Kidney (tissue), 14 donors: ENCODE data around the gene SERPINH1. TPM values are rescaled to one million over a fixed set of nuclear protein-coding genes. Genes with fewer than 3 reads are reported as not detected.

ENCODE experiments used
- DNase-seq, 5 donors: peaks; one replicate each; pipeline ENCODE4 v3.0.0-alpha.2; 2013 to 2020
- FAIRE-seq: peaks from 2 replicates; lab custom pipeline; 2012; peaks lifted over from hg19 to GRCh38; lab: Jason Lieb, UNC
- H3K27ac ChIP-seq, 2 donors: one replicate each; pipeline ENCODE4 v1.7.0; 2013; ENCODE audit warnings: low read depth in 2 of 2, low read length in 2 of 2, inconsistent platforms in 1 of 2
- H3K27me3 ChIP-seq: one replicate; pipeline ENCODE4 v1.7.1; 2013; ENCODE audit warnings: low read length, inconsistent platforms; ENCODE audit not compliant: control insufficient read depth, insufficient read depth
- H3K36me3 ChIP-seq, 3 donors: one replicate each; pipeline versions ENCODE4 v1.7.0 to v1.7.1; 2013; ENCODE audit warnings: low read length in 3 of 3, control low read depth in 1 of 3, inconsistent platforms in 1 of 3; ENCODE audit not compliant: insufficient read depth in 3 of 3, control insufficient read depth in 2 of 3
- H3K4me1 ChIP-seq, 3 donors: one replicate each; pipeline versions ENCODE4 v1.7.0 to v1.7.1; 2013; ENCODE audit warnings: low read length in 3 of 3, inconsistent platforms in 1 of 3, low read depth in 1 of 3; ENCODE audit not compliant: control insufficient read depth in 2 of 3, insufficient read depth in 2 of 3
- H3K4me3 ChIP-seq, 3 donors: one replicate each; pipeline versions ENCODE4 v1.7.0 to v1.8.1; 2013; ENCODE audit warnings: low read length in 3 of 3, control low read depth in 1 of 3, inconsistent platforms in 1 of 3
- H3K9ac ChIP-seq, 3 donors: one replicate each; pipeline versions ENCODE4 v1.7.0 to v1.7.1; 2013; ENCODE audit warnings: low read length in 3 of 3, control low read depth in 1 of 3, inconsistent platforms in 1 of 3
- H3K9me3 ChIP-seq, 3 donors: one replicate each; pipeline versions ENCODE4 v1.7.0 to v1.7.1; 2013; ENCODE audit warnings: low read length in 3 of 3, control low read depth in 1 of 3, inconsistent platforms in 1 of 3; ENCODE audit not compliant: control insufficient read depth in 2 of 3, insufficient read depth in 1 of 3
- CTCF ChIP-seq: IDR thresholded peaks from 3 replicates; pipeline ENCODE4 v1.5.1; 2012; ENCODE audit warnings: mild to moderate bottlenecking, moderate library complexity, borderline replicate concordance; ENCODE audit not compliant: insufficient read depth; ENCODE audit errors: extremely low read depth
- intact Hi-C: fragments of 100-400 bp; cut with DNase I; formaldehyde crosslinking; loops from one replicate; pipeline ENCODE4 v1.11.1; 2022
- polyA plus RNA-seq: library from polyadenylated mRNA; stranded (reverse); fragments of 350-450 nt; fragmentation: Illumina TruSeq; extraction: RNeasy Lipid Tissue Mini Kit (QIAGEN cat#74804); gene quantifications from one replicate; pipeline ENCODE4 v1.2.3, GENCODE V29; 2014; ENCODE audit warnings: low read depth, low replicate concordance; ENCODE audit not compliant: insufficient read depth
- total RNA-seq: library from RNA; stranded (reverse); fragmentation: NEBNext Ultra II Directional; extraction: Animal tissue kit (Norgen Biotek cat#: 25700); gene quantifications from one replicate; pipeline ENCODE4 v1.2.1, GENCODE V29; 2021
- donor health status: control.
- donor health status: control.
- donor health status: control.
- donor health status: control.
- donor health status: control.
- donor health status: DM: yes; HTN: yes; CAD: no.
- donor health status: Normal renal cell carcinoma (clear cell type).

The SERPINH1 gene
- total and polyA plus RNA-seq, 2 donors from 2014 or later: 81.1 to 104 TPM

GRCh38 chr11:75603791-75604736, 42.0 kb downstream of the SERPINH1 start:
- no peak overlapping the region for H3K9ac ChIP-seq
- H3K9me3 ChIP-seq: no peaks in the 10 kb centered on the region
- no peak for TF ChIP-seq CTCF
- intact Hi-C loops: no loop called here
- FAIRE-seq (no peak), DNase-seq (no peak)
- no peaks in the 10 kb centered on the region for H3K36me3 ChIP-seq
- no peaks in the 10 kb centered on the region for H3K4me1 ChIP-seq
- no peak overlapping the region for H3K4me3 ChIP-seq
- H3K27me3 ChIP-seq: no peaks in the 10 kb centered on the region
- no peak overlapping the region for H3K27ac ChIP-seq

GRCh38 chr11:75606099-75606498, 44.0 kb downstream of the SERPINH1 start:
- H3K9ac ChIP-seq: no peak overlapping the region
- no peak overlapping the region for H3K4me3 ChIP-seq
- no peak overlapping the region for H3K27ac ChIP-seq
- H3K36me3 ChIP-seq: no peaks in the 10 kb centered on the region
- intact Hi-C loops: no loop called here
- peak in 1 of 5 donors; percentile 8 for DNase-seq
- no peak for TF ChIP-seq CTCF
- H3K27me3 ChIP-seq: no peaks in the 10 kb centered on the region
- H3K9me3 ChIP-seq: no peaks in the 10 kb centered on the region
- no peak for FAIRE-seq
- H3K4me1 ChIP-seq: no peaks in the 10 kb centered on the region

GRCh38 chr11:75611823-75612222, 49.8 kb downstream of the SERPINH1 start:
- FAIRE-seq: no peak
- Histone ChIP-seq H3K4me1 (no peaks in the 10 kb centered on the region), H3K4me3 (no peak overlapping the region), H3K9me3 (no peaks in the 10 kb centered on the region), H3K27ac (no peak overlapping the region), H3K27me3 (no peaks in the 10 kb centered on the region), H3K9ac (no peak overlapping the region), H3K36me3 (no peaks in the 10 kb centered on the region)
- no peak for TF ChIP-seq CTCF
- intact Hi-C loops: no loop called here
- no peak for DNase-seq
